Esophagus squamous epithelium (tissue), 4 donors: ENCODE results near the gene ASNSD1.

Source experiments
- CTCF ChIP-seq, 6 experiments: fragments of 450-650 bp in 4 of 6; fragments of 200-600 bp in 2 of 6; sonication (generic) in 2 of 6; IDR thresholded peaks; one replicate each; pipeline ENCODE4 v1.5.1; 2016 to 2019; ENCODE audit warnings: antibody characterized with exemption in 6 of 6, mild to moderate bottlenecking in 4 of 6, moderate library complexity in 4 of 6
- POLR2A ChIP-seq, 4 donors: fragments of 450-650 bp; IDR thresholded peaks; one replicate each; pipeline ENCODE4 v1.6.1; 2017; ENCODE audit warnings: antibody characterized with exemption in 4 of 4, mild to moderate bottlenecking in 4 of 4, moderate library complexity in 3 of 4

- no peak for TF ChIP-seq POLR2A (IDR thresholded peaks at IDR 0.05)
- TF ChIP-seq CTCF (IDR thresholded peaks at IDR 0.05), result no peak
These were observed 35.6 kb upstream of the ASNSD1 start for GRCh38 chr2:189625636-189626035.
